Inflammatory macrophage (primary cell): ENCODE data around the gene MAGEB17.
"Not testable (repeated sequence)": the region's sequence is repeated elsewhere in the genome, so short reads cannot be mapped to it uniquely, and the experiment has no call there.

ENCODE experiments used
- DNase-seq, 2 donors: peaks; one replicate each; pipeline ENCODE4 v3.0.0-alpha.2; 2020 to 2022

The MAGEB17 gene

GRCh38 chrX:16156692-16157331 is 10.5 kb upstream of the MAGEB17 start:
- DNase-seq: no peak

GRCh38 chrX:16160729-16161128 is 6.6 kb upstream of the MAGEB17 start:
- no peak for DNase-seq

GRCh38 chrX:16161173-16161572 is 6.1 kb upstream of the MAGEB17 start:
- DNase-seq: not testable (repeated sequence)

GRCh38 chrX:16162391-16162790 is 4.9 kb upstream of the MAGEB17 start:
- no peak for DNase-seq

- DNase-seq: no peak
Observed at GRCh38 chrX:16164748-16165147, 2.5 kb upstream of the MAGEB17 start.

GRCh38 chrX:16171039-16171438 is 3.8 kb downstream of the MAGEB17 start:
- no peak for DNase-seq

- no peak for DNase-seq
Observed at GRCh38 chrX:16171944-16172343, 4.7 kb downstream of the MAGEB17 start.

- DNase-seq: no peak
Observed at GRCh38 chrX:16172391-16172790, 5.1 kb downstream of the MAGEB17 start.

GRCh38 chrX:16175329-16176061 is 8.2 kb downstream of the MAGEB17 start:
- DNase-seq: no peak

- no peak for DNase-seq
Observed at GRCh38 chrX:16177260-16177659, 10.0 kb downstream of the MAGEB17 start.

GRCh38 chrX:16183843-16184242 is 16.6 kb downstream of the MAGEB17 start:
- DNase-seq: not testable (repeated sequence)

- peak; percentile 52 to 59 for DNase-seq
Observed at GRCh38 chrX:16185725-16186136, 18.4 kb downstream of the MAGEB17 start.

- no peak for DNase-seq
Observed at GRCh38 chrX:16186380-16187007, 19.2 kb downstream of the MAGEB17 start.

- DNase-seq: no peak
Observed at GRCh38 chrX:16187024-16187760, 19.9 kb downstream of the MAGEB17 start.

GRCh38 chrX:16188687-16189086 is 21.4 kb downstream of the MAGEB17 start:
- no peak for DNase-seq

- DNase-seq: no peak
Observed at GRCh38 chrX:16191605-16192004, 24.3 kb downstream of the MAGEB17 start.

- DNase-seq: no peak
Observed at GRCh38 chrX:16196829-16197228, 29.5 kb downstream of the MAGEB17 start.

- DNase-seq: no peak
Observed at GRCh38 chrX:16199343-16199742, 32.1 kb downstream of the MAGEB17 start.

- DNase-seq: no peak
Observed at GRCh38 chrX:16202943-16203342, 35.7 kb downstream of the MAGEB17 start.

GRCh38 chrX:16204538-16204937 is 37.3 kb downstream of the MAGEB17 start:
- no peak for DNase-seq

- no peak for DNase-seq
Observed at GRCh38 chrX:16205840-16206239, 38.6 kb downstream of the MAGEB17 start.

- DNase-seq: no peak
Observed at GRCh38 chrX:16207634-16208033, 40.4 kb downstream of the MAGEB17 start.

- no peak for DNase-seq
Observed at GRCh38 chrX:16208601-16209000, 41.3 kb downstream of the MAGEB17 start.
